ENCODE measurements around the gene CSH1.
"Not testable (repeated sequence)": the region's sequence is repeated elsewhere in the genome, so short reads cannot be mapped to it uniquely, and the experiment has no call there.

GRCh38 chr17:63907161-63907778, 10.9 kb upstream of the CSH1 start:
- TF ChIP-seq, protein P1, sequence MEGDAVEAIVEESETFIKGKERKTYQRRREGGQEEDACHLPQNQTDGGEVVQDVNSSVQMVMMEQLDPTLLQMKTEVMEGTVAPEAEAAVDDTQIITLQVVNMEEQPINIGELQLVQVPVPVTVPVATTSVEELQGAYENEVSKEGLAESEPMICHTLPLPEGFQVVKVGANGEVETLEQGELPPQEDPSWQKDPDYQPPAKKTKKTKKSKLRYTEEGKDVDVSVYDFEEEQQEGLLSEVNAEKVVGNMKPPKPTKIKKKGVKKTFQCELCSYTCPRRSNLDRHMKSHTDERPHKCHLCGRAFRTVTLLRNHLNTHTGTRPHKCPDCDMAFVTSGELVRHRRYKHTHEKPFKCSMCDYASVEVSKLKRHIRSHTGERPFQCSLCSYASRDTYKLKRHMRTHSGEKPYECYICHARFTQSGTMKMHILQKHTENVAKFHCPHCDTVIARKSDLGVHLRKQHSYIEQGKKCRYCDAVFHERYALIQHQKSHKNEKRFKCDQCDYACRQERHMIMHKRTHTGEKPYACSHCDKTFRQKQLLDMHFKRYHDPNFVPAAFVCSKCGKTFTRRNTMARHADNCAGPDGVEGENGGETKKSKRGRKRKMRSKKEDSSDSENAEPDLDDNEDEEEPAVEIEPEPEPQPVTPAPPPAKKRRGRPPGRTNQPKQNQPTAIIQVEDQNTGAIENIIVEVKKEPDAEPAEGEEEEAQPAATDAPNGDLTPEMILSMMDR (IDR thresholded peaks at IDR 0.05), result not testable (repeated sequence)
- TF ChIP-seq POLR2A (IDR thresholded peaks at IDR 0.05), result not testable (repeated sequence)
